Gastrocnemius medialis (tissue), 4 donors: ENCODE data around the gene AFDN.

ENCODE experiments used
- POLR2A ChIP-seq, 2 donors: fragments of 450-650 bp; IDR thresholded peaks; one replicate each; pipeline ENCODE4 v1.6.1; 2017; ENCODE audit warnings: antibody characterized with exemption in 2 of 2, mild to moderate bottlenecking in 2 of 2, moderate library complexity in 2 of 2
- TF ChIP-seq, protein P1 (sequence below), 5 experiments: fragments of 450-650 bp in 3 of 5; fragments of 200-600 bp in 2 of 5; sonication (generic) in 2 of 5; IDR thresholded peaks in 4 of 5; conservative IDR thresholded peaks in 1 of 5; 1 replicate in 4 of 5; 2 replicates in 1 of 5; pipeline ENCODE4 v1.5.1; 2016 to 2019; ENCODE audit warnings: antibody characterized with exemption in 5 of 5, mild to moderate bottlenecking in 3 of 5, moderate library complexity in 3 of 5

DNA sequence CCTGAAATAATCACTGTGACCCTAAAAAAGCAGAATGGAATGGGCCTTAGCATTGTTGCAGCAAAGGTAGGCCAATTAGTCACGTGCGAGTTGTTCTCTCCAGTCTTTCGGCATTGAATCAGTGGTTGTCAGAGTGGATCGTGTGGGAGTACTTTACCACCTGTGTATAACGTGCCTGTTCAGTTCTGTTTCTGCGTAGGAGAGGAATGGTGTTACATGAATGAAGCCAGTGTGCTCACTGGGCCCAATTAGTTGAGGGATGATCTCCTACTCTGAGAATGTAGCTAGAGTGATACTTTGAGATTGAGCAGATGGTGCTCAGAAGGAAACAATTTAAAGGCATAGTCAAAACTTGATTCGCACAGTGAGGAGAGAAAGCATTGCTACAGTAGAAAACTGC lies 98.3 kb downstream of the AFDN start:
- TF ChIP-seq, protein P1, sequence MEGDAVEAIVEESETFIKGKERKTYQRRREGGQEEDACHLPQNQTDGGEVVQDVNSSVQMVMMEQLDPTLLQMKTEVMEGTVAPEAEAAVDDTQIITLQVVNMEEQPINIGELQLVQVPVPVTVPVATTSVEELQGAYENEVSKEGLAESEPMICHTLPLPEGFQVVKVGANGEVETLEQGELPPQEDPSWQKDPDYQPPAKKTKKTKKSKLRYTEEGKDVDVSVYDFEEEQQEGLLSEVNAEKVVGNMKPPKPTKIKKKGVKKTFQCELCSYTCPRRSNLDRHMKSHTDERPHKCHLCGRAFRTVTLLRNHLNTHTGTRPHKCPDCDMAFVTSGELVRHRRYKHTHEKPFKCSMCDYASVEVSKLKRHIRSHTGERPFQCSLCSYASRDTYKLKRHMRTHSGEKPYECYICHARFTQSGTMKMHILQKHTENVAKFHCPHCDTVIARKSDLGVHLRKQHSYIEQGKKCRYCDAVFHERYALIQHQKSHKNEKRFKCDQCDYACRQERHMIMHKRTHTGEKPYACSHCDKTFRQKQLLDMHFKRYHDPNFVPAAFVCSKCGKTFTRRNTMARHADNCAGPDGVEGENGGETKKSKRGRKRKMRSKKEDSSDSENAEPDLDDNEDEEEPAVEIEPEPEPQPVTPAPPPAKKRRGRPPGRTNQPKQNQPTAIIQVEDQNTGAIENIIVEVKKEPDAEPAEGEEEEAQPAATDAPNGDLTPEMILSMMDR (IDR thresholded peaks at IDR 0.05 in 4 of 5, conservative IDR thresholded peaks at IDR 0.05 in 1 of 5), result no peak
- no peak for TF ChIP-seq POLR2A (IDR thresholded peaks at IDR 0.05)
